Measurements from ENCODE around the gene CYB5R4. TPM values are rescaled to one million over a fixed set of nuclear protein-coding genes. Genes with fewer than 3 reads are reported as not detected.

The CYB5R4 gene
- total and polyA plus RNA-seq, 2 of the 8 experiments (the other 6 are each of a cell fraction or from before 2014, with no cell fraction given), result 2.8 to 14.6 TPM

DNA sequence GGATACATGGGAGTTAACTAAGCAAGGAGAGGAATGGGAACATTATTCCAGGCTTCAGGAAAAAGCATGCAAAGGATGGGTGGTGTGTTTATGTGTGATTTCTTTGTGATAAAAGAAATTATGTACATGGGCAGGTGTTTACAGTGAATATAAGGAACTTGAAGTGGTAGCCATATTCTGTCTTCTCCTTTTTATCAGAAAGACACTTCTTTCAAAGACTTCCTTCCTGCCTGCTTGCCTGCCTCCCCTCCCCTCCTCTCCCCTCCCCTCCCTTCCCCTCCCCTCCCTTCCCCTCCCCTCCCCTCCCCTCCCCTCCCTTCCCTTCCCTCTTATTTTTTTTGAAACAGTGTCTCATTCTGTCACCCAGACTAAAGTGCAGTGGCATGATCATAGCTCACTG is 14.4 kb downstream of the CYB5R4 start (continued):
- TF ChIP-seq ZNF274 (IDR thresholded peaks at IDR 0.05; ENCODE audit: borderline replicate concordance, extremely low read depth, low read length), result no peak
- TF ChIP-seq CEBPB (IDR thresholded peaks at IDR 0.05; ENCODE audit: low read depth, low read length), result no peak
- TF ChIP-seq GTF2F1 (IDR thresholded peaks at IDR 0.05; ENCODE audit: borderline replicate concordance, low read depth, low read length), result no peak
- TF ChIP-seq YY1 (IDR thresholded peaks at IDR 0.05; ENCODE audit: low read depth, low read length), result no peak
- no peak for TF ChIP-seq POLR2A (IDR thresholded peaks at IDR 0.05; ENCODE audit: control extremely low read depth in 1 of 2, low read depth in 2 of 2, low read length in 2 of 2)
